Lower leg skin (tissue), 3 donors: Measurements from ENCODE around the gene RASA3.

ENCODE experiments used
- POLR2A ChIP-seq, 2 donors: fragments of 450-650 bp; IDR thresholded peaks; one replicate each; pipeline ENCODE4 v1.6.1; 2016 to 2017; ENCODE audit warnings: antibody characterized with exemption in 2 of 2, mild to moderate bottlenecking in 1 of 2, moderate library complexity in 1 of 2
- TF ChIP-seq, protein P1 (sequence below), 3 donors: fragments of 450-650 bp; IDR thresholded peaks; one replicate each; pipeline ENCODE4 v1.5.1; 2016; ENCODE audit warnings: antibody characterized with exemption in 3 of 3, mild to moderate bottlenecking in 3 of 3, moderate library complexity in 2 of 3

DNA sequence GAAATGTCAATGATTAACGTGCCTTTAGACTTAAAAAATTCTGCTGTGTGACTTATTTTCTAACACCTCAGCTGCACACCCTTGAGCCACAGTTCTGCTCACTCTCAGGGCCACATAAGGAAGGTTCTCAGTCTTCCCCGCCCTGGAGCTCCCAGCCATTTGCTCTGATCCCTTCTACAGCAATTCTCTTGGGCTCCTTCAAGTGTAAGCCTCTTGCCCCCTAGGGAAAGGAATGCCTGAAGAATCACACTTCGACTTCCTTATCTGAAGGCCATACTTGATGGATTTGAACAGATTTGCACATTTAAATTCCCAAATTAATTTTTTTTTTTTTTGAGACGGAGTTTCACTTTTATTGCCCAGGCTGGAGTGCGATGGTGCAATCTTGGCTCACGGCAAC, 44.2 kb downstream of the RASA3 start:
- TF ChIP-seq, protein P1, sequence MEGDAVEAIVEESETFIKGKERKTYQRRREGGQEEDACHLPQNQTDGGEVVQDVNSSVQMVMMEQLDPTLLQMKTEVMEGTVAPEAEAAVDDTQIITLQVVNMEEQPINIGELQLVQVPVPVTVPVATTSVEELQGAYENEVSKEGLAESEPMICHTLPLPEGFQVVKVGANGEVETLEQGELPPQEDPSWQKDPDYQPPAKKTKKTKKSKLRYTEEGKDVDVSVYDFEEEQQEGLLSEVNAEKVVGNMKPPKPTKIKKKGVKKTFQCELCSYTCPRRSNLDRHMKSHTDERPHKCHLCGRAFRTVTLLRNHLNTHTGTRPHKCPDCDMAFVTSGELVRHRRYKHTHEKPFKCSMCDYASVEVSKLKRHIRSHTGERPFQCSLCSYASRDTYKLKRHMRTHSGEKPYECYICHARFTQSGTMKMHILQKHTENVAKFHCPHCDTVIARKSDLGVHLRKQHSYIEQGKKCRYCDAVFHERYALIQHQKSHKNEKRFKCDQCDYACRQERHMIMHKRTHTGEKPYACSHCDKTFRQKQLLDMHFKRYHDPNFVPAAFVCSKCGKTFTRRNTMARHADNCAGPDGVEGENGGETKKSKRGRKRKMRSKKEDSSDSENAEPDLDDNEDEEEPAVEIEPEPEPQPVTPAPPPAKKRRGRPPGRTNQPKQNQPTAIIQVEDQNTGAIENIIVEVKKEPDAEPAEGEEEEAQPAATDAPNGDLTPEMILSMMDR (IDR thresholded peaks at IDR 0.05), result no peak
- no peak for TF ChIP-seq POLR2A (IDR thresholded peaks at IDR 0.05)
